Vagina (tissue), 2 donors: ENCODE data around the gene TMEM98.

Source experiments
- CTCF ChIP-seq, 3 experiments: fragments of 450-650 bp in 2 of 3; fragments of 200-600 bp in 1 of 3; sonication (generic) in 1 of 3; IDR thresholded peaks; one replicate each; pipeline ENCODE4 v1.5.1; 2017 to 2019; ENCODE audit warnings: antibody characterized with exemption in 3 of 3, mild to moderate bottlenecking in 2 of 3, moderate library complexity in 2 of 3
- POLR2A ChIP-seq, 2 donors: fragments of 450-650 bp; IDR thresholded peaks; one replicate each; pipeline ENCODE4 v1.6.1; 2017; ENCODE audit warnings: antibody characterized with exemption in 2 of 2, mild to moderate bottlenecking in 2 of 2, moderate library complexity in 2 of 2

- TF ChIP-seq POLR2A (IDR thresholded peaks at IDR 0.05) (no peak), CTCF (IDR thresholded peaks at IDR 0.05) (no peak)
Measured at GRCh38 chr17:32931686-32932085, 3.7 kb downstream of the TMEM98 start.
